HEK293 (cell line): ENCODE measurements around the gene TCHP.

Experiments
- CTCF ChIP-seq: fragments of 450-650 bp; formaldehyde crosslinking; IDR thresholded peaks from 2 replicates; pipeline ENCODE4 v1.5.1; 2016; ENCODE audit warnings: missing biosample characterization, missing genetic modification characterization
- ZNF274 ChIP-seq, 2 experiments: fragments of 200-500 bp in 1 of 2; fragments of 450-650 bp in 1 of 2; sonication (Bioruptor generic) in 1 of 2; formaldehyde crosslinking in 1 of 2; IDR thresholded peaks; 2 replicates each; pipeline versions ENCODE4 v1.5.1 to v1.6.1; 2014 to 2016; ENCODE audit warnings: borderline replicate concordance in 1 of 2, inconsistent platforms in 1 of 2, low read length in 1 of 2, missing biosample characterization in 1 of 2, missing genetic modification characterization in 1 of 2
- ZNF518A ChIP-seq: fragments of 450-650 bp; formaldehyde crosslinking; conservative IDR thresholded peaks from 2 replicates; pipeline ENCODE4 v1.5.1; 2016; ENCODE audit warnings: low read depth, missing biosample characterization, missing genetic modification characterization

GRCh38 chr12:109937371-109937770, 37.3 kb downstream of the TCHP start:
- TF ChIP-seq CTCF (tag by site-specific recombination) (no peak), ZNF518A (no peak), ZNF274 (IDR thresholded peaks at IDR 0.05; ENCODE audit: low read length) (no peak), ZNF274 (tag by site-specific recombination; IDR thresholded peaks at IDR 0.05; ENCODE audit: borderline replicate concordance) (no peak)
